ENCODE measurements around the gene FKBP1A. TPM values are rescaled to one million over a fixed set of nuclear protein-coding genes. Genes with fewer than 3 reads are reported as not detected.

FKBP1A gene
- total RNA-seq, 5 donors from 2014 or later (not counting 1 experiment from before 2014, with no cell fraction given) = 76.7 to 90.4 (median 79.9) TPM

DNA sequence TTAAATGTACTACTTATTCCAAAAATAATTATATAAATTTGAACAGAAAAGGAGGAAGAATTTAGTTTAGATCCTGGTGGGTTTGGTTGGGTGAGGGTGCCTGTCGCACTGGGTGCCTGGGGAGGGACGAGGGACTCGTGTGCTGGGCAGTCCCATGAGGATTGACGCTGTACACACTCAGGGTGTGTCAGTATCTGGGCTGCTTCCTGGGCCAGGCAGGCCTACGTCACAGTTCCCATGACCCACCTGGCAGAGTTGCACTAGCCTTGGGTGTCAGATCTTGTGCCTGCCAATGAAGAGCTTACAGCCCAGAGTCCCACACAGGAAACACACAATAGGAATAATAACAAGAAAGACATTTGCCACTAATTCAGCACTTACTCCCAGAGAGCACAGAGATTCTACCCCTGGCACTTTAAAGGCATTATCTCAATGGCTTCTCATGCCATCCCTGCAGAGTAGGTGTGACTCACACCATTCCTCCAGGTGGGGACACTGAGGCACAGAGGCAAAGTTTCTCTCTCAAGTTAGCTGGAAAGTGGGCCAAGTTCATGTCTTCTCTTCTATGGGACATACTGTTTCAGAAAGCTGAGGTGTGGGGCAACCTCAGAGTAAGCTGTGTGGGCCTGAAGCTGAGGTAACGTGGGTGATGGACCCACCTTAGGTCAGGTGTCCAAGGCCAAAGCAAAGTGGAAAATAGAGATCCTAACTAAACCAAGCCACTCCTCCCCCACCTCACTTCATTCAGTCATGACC is 62.6 kb downstream of the FKBP1A start:
- WGBS (ENCODE audit: insufficient coverage) = 66% methylated on average over 5 of the region's 6 CpGs
- H3K9me3 ChIP-seq = no peaks in the 10 kb centered on the region
- Mint-ChIP-seq H3K27me3 (no peaks in the 10 kb centered on the region), H3K36me3 (peaks cover 8% of the 10 kb centered on the region), H3K4me1 (peaks cover 36 to 41% (median 39%) of the 10 kb centered on the region in 3 donors), H3K9me3 (no peaks in the 10 kb centered on the region), H3K27ac (peak overlapping the region; percentile 87 to 88), H3K4me3 (peak overlapping the region in 2 of 3 donors; percentile 17)
- H3K4me3 ChIP-seq (ENCODE audit: control insufficient read depth in 1 of 2, extremely low read depth in 1 of 2, low read length in 1 of 2) = no peak overlapping the region
- H3K27ac ChIP-seq (ENCODE audit: low read length) = peak overlapping the region; percentile 47
- peak in 3 of 4 experiments; percentile 13 to 65 (median 39) for ATAC-seq (replicated peaks in 1 of 4)
- H3K4me1 ChIP-seq (ENCODE audit: control insufficient read depth in 1 of 2, extremely low read depth in 1 of 2, insufficient read depth in 2 of 2, low read length in 2 of 2) = peaks cover 16 to 46% of the 10 kb centered on the region in 2 experiments
- peaks cover 3 to 18% of the 10 kb centered on the region in 2 donors for H3K36me3 ChIP-seq (ENCODE audit: control insufficient read depth in 2 of 2, extremely low read depth in 1 of 2, insufficient read depth in 1 of 2, low read length in 1 of 2)
- CTCF ChIA-PET = no interaction called here
- POLR2A ChIA-PET = interaction anchor here in 1 of 2 donors (1.0 kb wide), 1 partner anchor 89 kb away, joined by 3 read pairs; no protein-coding TSS in a partner anchor
- peak in 29 of 35 experiments; percentile 12 to 63 (median 35) for DNase-seq
- no peaks in the 10 kb centered on the region for H3K27me3 ChIP-seq (replicated peaks in 1 of 2; ENCODE audit: control insufficient read depth in 2 of 2, extremely low read depth in 1 of 2, insufficient read depth in 2 of 2, low read length in 1 of 2)

DNA sequence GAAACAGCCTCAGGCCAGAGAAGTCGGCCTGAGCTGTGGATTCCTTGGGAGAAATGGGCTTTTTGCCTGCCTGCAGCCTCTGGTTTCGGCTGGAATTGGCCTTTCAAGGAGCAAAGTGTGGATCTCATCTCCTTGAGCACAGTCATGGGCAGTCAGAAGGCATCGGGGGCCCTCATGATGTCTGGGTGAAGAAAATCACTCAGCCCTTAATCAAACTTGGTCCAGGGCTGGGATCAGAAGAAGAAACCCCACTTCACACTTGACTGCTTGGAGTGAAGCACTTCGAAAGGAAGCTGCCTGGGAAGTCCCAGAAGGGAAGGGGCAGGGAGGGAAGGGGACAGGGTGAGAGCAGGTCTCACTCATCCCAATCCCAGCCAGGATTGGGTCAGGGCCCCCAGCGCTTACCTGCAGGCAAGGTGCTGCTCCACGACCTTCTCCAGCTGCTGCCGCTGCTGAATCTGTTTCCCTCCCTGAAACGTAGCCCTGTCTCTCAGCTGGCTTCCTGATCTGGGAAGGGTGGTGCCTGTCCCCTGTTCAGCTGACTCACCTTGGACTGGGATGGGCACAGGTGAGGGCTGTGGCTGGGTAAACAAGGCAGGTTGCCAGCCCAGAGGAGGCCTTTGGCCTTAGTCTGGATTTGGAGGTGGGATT is 64.0 kb downstream of the FKBP1A start, which contains the start of gene SDCBP2:
SDCBP2 (minus strand) TSS at position 460 of the 651 bp plus-strand sequence. CDS start 8,723 bp downstream, outside the sequence.
- Histone ChIP-seq H3K4me3 (ENCODE audit: control insufficient read depth in 1 of 2, extremely low read depth in 1 of 2, low read length in 1 of 2) (no peak within 1 kb of the TSS), H3K4me1 (ENCODE audit: control insufficient read depth in 1 of 2, extremely low read depth in 1 of 2, insufficient read depth in 2 of 2, low read length in 2 of 2) (peaks cover 22 to 55% of the 10 kb centered on the region in 2 experiments), H3K27ac (ENCODE audit: low read length) (peak within 1 kb of the TSS; percentile 47), H3K9me3 (no peaks in the 10 kb centered on the region), H3K36me3 (ENCODE audit: control insufficient read depth in 2 of 2, extremely low read depth in 1 of 2, insufficient read depth in 1 of 2, low read length in 1 of 2) (peaks cover 3 to 18% of the 10 kb centered on the region in 2 donors), H3K27me3 (replicated peaks in 1 of 2; ENCODE audit: control insufficient read depth in 2 of 2, extremely low read depth in 1 of 2, insufficient read depth in 2 of 2, low read length in 1 of 2) (no peaks in the 10 kb centered on the region)
- H3K4me3 Mint-ChIP-seq = peak within 1 kb of the TSS in 1 of 3 donors; percentile 44
- peak within 1 kb of the TSS; percentile 77 to 88 for H3K27ac Mint-ChIP-seq
- no peak for DNase-seq
- H3K4me1 Mint-ChIP-seq = peaks cover 32 to 41% (median 37%) of the 10 kb centered on the region in 3 donors
- WGBS (ENCODE audit: insufficient coverage) = 93% methylated on average over 6 of the region's 8 CpGs
- no peaks in the 10 kb centered on the region for H3K9me3 Mint-ChIP-seq
- no peaks in the 10 kb centered on the region for H3K27me3 Mint-ChIP-seq
- ChIA-PET CTCF (interaction anchor here (0.5 to 0.7 kb wide), 2 partner anchors 14 to 118 kb away, joined by 3 read pairs; no protein-coding TSS in a partner anchor), POLR2A (interaction anchor here (0.5 to 1.0 kb wide), 4 partner anchors 44 to 1309 kb away, joined by 3 to 4 read pairs (median 3); no protein-coding TSS in a partner anchor)
- no peak for ATAC-seq (replicated peaks in 1 of 4)
- peaks cover 8% of the 10 kb centered on the region for H3K36me3 Mint-ChIP-seq

GRCh38 chr20:1327827-1328679 is 64.8 kb downstream of the FKBP1A start:
- H3K9me3 Mint-ChIP-seq = no peaks in the 10 kb centered on the region
- Histone ChIP-seq H3K27me3 (replicated peaks in 1 of 2; ENCODE audit: control insufficient read depth in 2 of 2, extremely low read depth in 1 of 2, insufficient read depth in 2 of 2, low read length in 1 of 2) (no peaks in the 10 kb centered on the region), H3K4me1 (ENCODE audit: control insufficient read depth in 1 of 2, extremely low read depth in 1 of 2, insufficient read depth in 2 of 2, low read length in 2 of 2) (peaks cover 22 to 55% of the 10 kb centered on the region in 2 experiments), H3K4me3 (ENCODE audit: control insufficient read depth in 1 of 2, extremely low read depth in 1 of 2, low read length in 1 of 2) (no peak overlapping the region), H3K9me3 (no peaks in the 10 kb centered on the region), H3K36me3 (ENCODE audit: control insufficient read depth in 2 of 2, extremely low read depth in 1 of 2, insufficient read depth in 1 of 2, low read length in 1 of 2) (peaks cover 0 to 11% of the 10 kb centered on the region in 2 donors), H3K27ac (ENCODE audit: low read length) (no peak overlapping the region)
- POLR2A ChIA-PET = no interaction called here
- peak overlapping the region; percentile 33 to 64 for H3K27ac Mint-ChIP-seq
- DNase-seq = no peak
- no peaks in the 10 kb centered on the region for H3K27me3 Mint-ChIP-seq
- no peak for ATAC-seq (replicated peaks in 1 of 4)
- peaks cover 31 to 41% (median 35%) of the 10 kb centered on the region in 3 donors for H3K4me1 Mint-ChIP-seq
- WGBS (ENCODE audit: insufficient coverage) = 93% methylated on average over 7 of the region's 7 CpGs
- H3K4me3 Mint-ChIP-seq = peak overlapping the region in 1 of 3 donors; percentile 44
- peaks cover 8% of the 10 kb centered on the region for H3K36me3 Mint-ChIP-seq
- CTCF ChIA-PET = no interaction called here

- WGBS (ENCODE audit: insufficient coverage) = 66% methylated on average over 3 of the region's 8 CpGs
- no peak overlapping the region for H3K4me3 ChIP-seq (ENCODE audit: control insufficient read depth in 1 of 2, extremely low read depth in 1 of 2, low read length in 1 of 2)
- Mint-ChIP-seq H3K27ac (peak overlapping the region; percentile 18 to 33), H3K27me3 (no peaks in the 10 kb centered on the region), H3K4me1 (peaks cover 31 to 36% (median 35%) of the 10 kb centered on the region in 3 donors), H3K36me3 (peaks cover 8% of the 10 kb centered on the region), H3K4me3 (peak overlapping the region in 1 of 3 donors; percentile 44), H3K9me3 (no peaks in the 10 kb centered on the region)
- H3K36me3 ChIP-seq (ENCODE audit: control insufficient read depth in 2 of 2, extremely low read depth in 1 of 2, insufficient read depth in 1 of 2, low read length in 1 of 2) = peaks cover 0 to 5% of the 10 kb centered on the region in 2 donors
- no peaks in the 10 kb centered on the region for H3K27me3 ChIP-seq (replicated peaks in 1 of 2; ENCODE audit: control insufficient read depth in 2 of 2, extremely low read depth in 1 of 2, insufficient read depth in 2 of 2, low read length in 1 of 2)
- peaks cover 22 to 55% of the 10 kb centered on the region in 2 experiments for H3K4me1 ChIP-seq (ENCODE audit: control insufficient read depth in 1 of 2, extremely low read depth in 1 of 2, insufficient read depth in 2 of 2, low read length in 2 of 2)
- no peaks in the 10 kb centered on the region for H3K9me3 ChIP-seq
- CTCF ChIA-PET = no interaction called here
- ATAC-seq (replicated peaks in 1 of 4) (no peak), DNase-seq (no peak)
- H3K27ac ChIP-seq (ENCODE audit: low read length) = no peak overlapping the region
- POLR2A ChIA-PET = no interaction called here
Observed at GRCh38 chr20:1327241-1327653, 65.6 kb downstream of the FKBP1A start.

GRCh38 chr20:1326031-1326930 is 66.6 kb downstream of the FKBP1A start:
- ATAC-seq (replicated peaks in 1 of 4) (no peak), DNase-seq (no peak)
- Histone ChIP-seq H3K27me3 (replicated peaks in 1 of 2; ENCODE audit: control insufficient read depth in 2 of 2, extremely low read depth in 1 of 2, insufficient read depth in 2 of 2, low read length in 1 of 2) (peaks cover 0 to 2% of the 10 kb centered on the region in 2 experiments), H3K27ac (ENCODE audit: low read length) (peak overlapping the region; percentile 95), H3K4me1 (ENCODE audit: control insufficient read depth in 1 of 2, extremely low read depth in 1 of 2, insufficient read depth in 2 of 2, low read length in 2 of 2) (peaks cover 22 to 55% of the 10 kb centered on the region in 2 experiments), H3K9me3 (no peaks in the 10 kb centered on the region), H3K36me3 (ENCODE audit: control insufficient read depth in 2 of 2, extremely low read depth in 1 of 2, insufficient read depth in 1 of 2, low read length in 1 of 2) (peaks cover 0 to 5% of the 10 kb centered on the region in 2 donors), H3K4me3 (ENCODE audit: control insufficient read depth in 1 of 2, extremely low read depth in 1 of 2, low read length in 1 of 2) (peak overlapping the region; percentile 81 to 99)
- no peak overlapping the region for H3K27ac Mint-ChIP-seq
- 71% methylated on average over 9 of the region's 10 CpGs for WGBS (ENCODE audit: insufficient coverage)
- H3K9me3 Mint-ChIP-seq = no peaks in the 10 kb centered on the region
- ChIA-PET CTCF (interaction anchor here (0.8 to 2.0 kb wide), 3 partner anchors 11 to 140 kb away, joined by 3 to 7 read pairs (median 3); partner anchors contain the start of gene NSFL1C (in 1 of the 2)), POLR2A (interaction anchor here in 1 of 2 donors (0.5 to 0.7 kb wide), 3 partner anchors 43 to 1163 kb away, joined by 3 to 5 read pairs (median 3); no protein-coding TSS in a partner anchor)
- peaks cover 21 to 34% (median 32%) of the 10 kb centered on the region in 3 donors for H3K4me1 Mint-ChIP-seq
- no peaks in the 10 kb centered on the region for H3K27me3 Mint-ChIP-seq
- H3K36me3 Mint-ChIP-seq = peaks cover 1% of the 10 kb centered on the region
- no peak overlapping the region for H3K4me3 Mint-ChIP-seq
